DOHH2 (cell line): ENCODE results near the gene C12orf75.

Experiments used
- H3F3A ChIP-seq: fragments of 200-600 bp; sonication (generic), shearing (Covaris generic); 2 replicates; pipeline ENCODE4 v1.6.0; 2016; ENCODE audit warnings: antibody characterized with exemption, mild to moderate bottlenecking; ENCODE audit not compliant: control insufficient read depth, insufficient read depth
- H3K27ac ChIP-seq: fragments of 200-600 bp; sonication (generic); 2 replicates; pipeline ENCODE4 v1.5.1; 2014; ENCODE audit warnings: low read depth, mild to moderate bottlenecking, low read length, moderate library complexity
- H3K27me3 ChIP-seq: fragments of 200-600 bp; sonication (generic); 2 replicates; pipeline ENCODE4 v1.6.1; 2014; ENCODE audit warnings: mild to moderate bottlenecking, low read length, mixed read lengths; ENCODE audit not compliant: control insufficient read depth
- H3K36me3 ChIP-seq: fragments of 200-600 bp; sonication (generic); 2 replicates; pipeline ENCODE4 v1.6.1; 2014; ENCODE audit warnings: mild to moderate bottlenecking, low read length, moderate library complexity, mixed read lengths; ENCODE audit not compliant: control insufficient read depth
- H3K4me1 ChIP-seq: fragments of 200-600 bp; sonication (generic); 2 replicates; pipeline ENCODE4 v1.6.1; 2014; ENCODE audit warnings: mild to moderate bottlenecking, low read length, mixed read lengths; ENCODE audit not compliant: control insufficient read depth
- H3K4me2 ChIP-seq: fragments of 200-600 bp; sonication (generic); 2 replicates; pipeline ENCODE4 v1.6.0; 2014; ENCODE audit warnings: mild to moderate bottlenecking, low read length, moderate library complexity
- H3K4me3 ChIP-seq: fragments of 200-600 bp; sonication (generic); 2 replicates; pipeline ENCODE4 v1.5.1; 2014; ENCODE audit warnings: mild to moderate bottlenecking, low read length, mixed read lengths
- H3K79me2 ChIP-seq: fragments of 200-600 bp; sonication (generic); 2 replicates; pipeline ENCODE4 v1.6.1; 2014; ENCODE audit warnings: mild to moderate bottlenecking, low read length, mixed read lengths; ENCODE audit not compliant: control insufficient read depth
- H3K9me2 ChIP-seq: fragments of 200-600 bp; sonication (generic); replicated peaks from 2 replicates; pipeline ENCODE4 v1.6.1; 2014; ENCODE audit warnings: mild to moderate bottlenecking, low read length, mixed read lengths; ENCODE audit not compliant: control insufficient read depth
- H3K9me3 ChIP-seq: fragments of 200-600 bp; sonication (generic); 2 replicates; pipeline ENCODE4 v1.6.1; 2014; ENCODE audit warnings: antibody characterized with exemption, low read length, mixed read lengths; ENCODE audit not compliant: control insufficient read depth, insufficient read depth
- H4K20me1 ChIP-seq: fragments of 200-600 bp; sonication (generic); 2 replicates; pipeline ENCODE4 v1.6.0; 2014; ENCODE audit warnings: low read depth, mild to moderate bottlenecking, antibody characterized with exemption, low read length, moderate library complexity; ENCODE audit not compliant: control insufficient read depth, insufficient read depth
- CTCF ChIP-seq: fragments of 200-600 bp; sonication (generic); IDR thresholded peaks from one replicate; pipeline ENCODE4 v1.5.1; 2014; ENCODE audit warnings: antibody characterized with exemption, mild to moderate bottlenecking, low read depth, low read length; ENCODE audit not compliant: poor library complexity, severe bottlenecking
- EZH2phosphoT487 ChIP-seq: fragments of 200-600 bp; sonication (generic); IDR thresholded peaks from 2 replicates; pipeline ENCODE4 v1.6.1; 2017; ENCODE audit warnings: borderline replicate concordance, mild to moderate bottlenecking, antibody characterized with exemption, low read length, moderate library complexity, mixed read lengths

The C12orf75 gene

GRCh38 chr12:105355752-105356151 is 25.3 kb downstream of the C12orf75 start:
- H3K27ac ChIP-seq = peak overlapping the region; percentile 96
- peaks cover 72% of the 10 kb centered on the region for H3K79me2 ChIP-seq

GRCh38 chr12:105357162-105357691 is 26.7 kb downstream of the C12orf75 start:
- H3K4me2 ChIP-seq = peak overlapping the region; percentile 98
- no peaks in the 10 kb centered on the region for H4K20me1 ChIP-seq
- H3F3A ChIP-seq = peaks cover 25% of the 10 kb centered on the region
- peaks cover 72% of the 10 kb centered on the region for H3K79me2 ChIP-seq
- H3K9me2 ChIP-seq = no peaks in the 10 kb centered on the region
- H3K9me3 ChIP-seq = no peaks in the 10 kb centered on the region
- H3K36me3 ChIP-seq = peaks cover 35% of the 10 kb centered on the region
- H3K27ac ChIP-seq = peak overlapping the region; percentile 96
- peak overlapping the region; percentile 74 for H3K4me3 ChIP-seq
- no peaks in the 10 kb centered on the region for H3K27me3 ChIP-seq
- TF ChIP-seq EZH2phosphoT487 (no peak), CTCF (no peak)
- peaks cover 81% of the 10 kb centered on the region for H3K4me1 ChIP-seq

More at GRCh38 chr12:105355752-105356151, 25.3 kb downstream of the C12orf75 start:
- peaks cover 27% of the 10 kb centered on the region for H3F3A ChIP-seq
- no peaks in the 10 kb centered on the region for H4K20me1 ChIP-seq
- H3K36me3 ChIP-seq = peaks cover 34% of the 10 kb centered on the region
- no peak for TF ChIP-seq CTCF
- no peak for TF ChIP-seq EZH2phosphoT487
- H3K27me3 ChIP-seq = no peaks in the 10 kb centered on the region
- no peaks in the 10 kb centered on the region for H3K9me2 ChIP-seq
- no peak overlapping the region for H3K4me3 ChIP-seq
- peaks cover 86% of the 10 kb centered on the region for H3K4me1 ChIP-seq
- H3K9me3 ChIP-seq = no peaks in the 10 kb centered on the region
- 0 out of 2 replicates have a peak overlapping the region, but pooled peaks have one; percentile 5 for H3K4me2 ChIP-seq

DNA sequence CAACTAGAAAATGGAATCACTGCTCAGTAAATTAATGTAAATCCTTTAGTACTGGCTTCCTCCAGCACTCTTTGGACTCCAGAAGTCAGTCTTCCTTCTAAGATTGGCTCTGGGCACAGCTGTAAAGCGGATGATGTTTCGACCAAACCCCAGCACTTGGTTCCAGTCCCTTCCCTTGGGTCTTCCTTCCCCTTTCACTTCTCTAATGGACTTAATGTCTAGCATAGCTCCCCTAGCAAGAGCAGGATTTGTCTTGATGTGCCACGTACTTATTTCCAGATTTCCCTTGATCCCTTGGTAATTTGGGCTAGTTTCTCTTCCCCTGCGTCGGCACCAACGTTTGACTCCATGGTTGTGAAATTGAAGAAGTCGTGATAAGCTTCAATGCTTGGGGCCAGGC is 28.3 kb downstream of the C12orf75 start:
- Histone ChIP-seq H3K36me3 (peaks cover 29% of the 10 kb centered on the region), H4K20me1 (no peaks in the 10 kb centered on the region), H3K9me3 (no peaks in the 10 kb centered on the region), H3K4me2 (peak overlapping the region; percentile 98), H3K4me1 (peaks cover 84% of the 10 kb centered on the region), H3K79me2 (peaks cover 71% of the 10 kb centered on the region), H3K27me3 (no peaks in the 10 kb centered on the region), H3K4me3 (peak overlapping the region; percentile 74), H3K9me2 (no peaks in the 10 kb centered on the region), H3K27ac (peak overlapping the region; percentile 96), H3F3A (peaks cover 21% of the 10 kb centered on the region)
- TF ChIP-seq EZH2phosphoT487 (no peak), CTCF (no peak)
